EH (cell line): ENCODE results near the gene KRT86.
A peak's percentile ranks its signal among the peaks of the same experiment; 100 is the strongest.
"Not testable (repeated sequence)": the region's sequence is repeated elsewhere in the genome, so short reads cannot be mapped to it uniquely, and the experiment has no call there.

Source experiments
- DNase-seq: peaks from one replicate; pipeline ENCODE4 v3.0.0-alpha.2; 2015; ENCODE audit warnings: low read depth

KRT86 gene

GRCh38 chr12:52338241-52338960 is 64.0 kb downstream of the KRT86 start:
- no peak for DNase-seq

GRCh38 chr12:52341066-52341580 is 66.7 kb downstream of the KRT86 start:
- DNase-seq = no peak

- DNase-seq = no peak
Measured at GRCh38 chr12:52342781-52343490, 68.5 kb downstream of the KRT86 start.

GRCh38 chr12:52343550-52343949 is 69.1 kb downstream of the KRT86 start:
- no peak for DNase-seq

- no peak for DNase-seq
Measured at GRCh38 chr12:52344111-52344510, 69.7 kb downstream of the KRT86 start.

- not testable (repeated sequence) for DNase-seq
Measured at GRCh38 chr12:52345041-52345440, 70.6 kb downstream of the KRT86 start.

- DNase-seq = no peak
Measured at GRCh38 chr12:52346593-52346992, 72.1 kb downstream of the KRT86 start.

GRCh38 chr12:52347016-52347415 is 72.6 kb downstream of the KRT86 start:
- no peak for DNase-seq

- no peak for DNase-seq
Measured at GRCh38 chr12:52347551-52348510, 73.4 kb downstream of the KRT86 start.

GRCh38 chr12:52349196-52349595 is 74.8 kb downstream of the KRT86 start:
- peak; percentile 10 for DNase-seq

GRCh38 chr12:52350021-52350620 is 75.7 kb downstream of the KRT86 start:
- no peak for DNase-seq

GRCh38 chr12:52350786-52351185 is 76.3 kb downstream of the KRT86 start:
- no peak for DNase-seq

- DNase-seq = no peak
Measured at GRCh38 chr12:52351196-52352059, 77.0 kb downstream of the KRT86 start.

- DNase-seq = no peak
Measured at GRCh38 chr12:52352951-52353350, 78.5 kb downstream of the KRT86 start.

- DNase-seq = no peak
Measured at GRCh38 chr12:52353766-52354165, 79.3 kb downstream of the KRT86 start.

GRCh38 chr12:52354200-52354599 is 79.8 kb downstream of the KRT86 start:
- DNase-seq = peak; percentile 21

GRCh38 chr12:52355176-52355575 is 80.7 kb downstream of the KRT86 start:
- DNase-seq = peak; percentile 84

GRCh38 chr12:52356031-52356761 is 81.8 kb downstream of the KRT86 start:
- no peak for DNase-seq

- no peak for DNase-seq
Measured at GRCh38 chr12:52356762-52357580, 82.5 kb downstream of the KRT86 start.
